Measurements from ENCODE around the gene PRKD2.
A peak's percentile ranks its signal among the peaks of the same experiment; 100 is the strongest.

PRKD2 gene

DNA sequence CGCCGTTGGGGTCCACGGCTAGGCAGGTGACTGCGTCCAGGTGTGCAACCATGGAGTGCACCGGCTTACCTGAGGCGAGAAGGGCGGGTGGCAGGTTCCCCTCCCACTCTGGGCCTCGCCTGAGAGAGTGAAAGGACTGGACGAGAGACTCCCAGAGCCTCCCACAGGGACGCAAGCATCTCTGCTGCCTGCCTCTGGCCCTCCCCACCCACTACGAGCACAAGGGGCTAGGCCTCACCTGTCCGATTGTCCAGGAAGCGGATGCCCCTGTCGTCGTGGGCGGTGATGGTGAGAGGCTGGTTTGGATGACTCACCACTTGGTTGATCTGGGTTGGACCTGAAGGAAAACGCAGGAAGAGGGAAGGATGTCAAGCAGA is 5.1 kb upstream of the PRKD2 start:
- Histone ChIP-seq H3K9ac (ENCODE audit: low read length) (no peak overlapping the region), H3K27me3 (ENCODE audit: control insufficient read depth in 1 of 2, insufficient read depth in 2 of 2, low read length in 2 of 2) (no peaks in the 10 kb centered on the region), H3K9me3 (ENCODE audit: low read length) (no peaks in the 10 kb centered on the region), H3K27ac (ENCODE audit: low read depth, low read length) (no peak overlapping the region), H3K36me3 (ENCODE audit: insufficient read depth, low read length) (peaks cover 66% of the 10 kb centered on the region), H3K4me1 (ENCODE audit: insufficient read depth, low read length) (peaks cover 5% of the 10 kb centered on the region), H3K4me3 (ENCODE audit: low read depth in 1 of 2, low read length in 2 of 2) (no peak overlapping the region)

DNA sequence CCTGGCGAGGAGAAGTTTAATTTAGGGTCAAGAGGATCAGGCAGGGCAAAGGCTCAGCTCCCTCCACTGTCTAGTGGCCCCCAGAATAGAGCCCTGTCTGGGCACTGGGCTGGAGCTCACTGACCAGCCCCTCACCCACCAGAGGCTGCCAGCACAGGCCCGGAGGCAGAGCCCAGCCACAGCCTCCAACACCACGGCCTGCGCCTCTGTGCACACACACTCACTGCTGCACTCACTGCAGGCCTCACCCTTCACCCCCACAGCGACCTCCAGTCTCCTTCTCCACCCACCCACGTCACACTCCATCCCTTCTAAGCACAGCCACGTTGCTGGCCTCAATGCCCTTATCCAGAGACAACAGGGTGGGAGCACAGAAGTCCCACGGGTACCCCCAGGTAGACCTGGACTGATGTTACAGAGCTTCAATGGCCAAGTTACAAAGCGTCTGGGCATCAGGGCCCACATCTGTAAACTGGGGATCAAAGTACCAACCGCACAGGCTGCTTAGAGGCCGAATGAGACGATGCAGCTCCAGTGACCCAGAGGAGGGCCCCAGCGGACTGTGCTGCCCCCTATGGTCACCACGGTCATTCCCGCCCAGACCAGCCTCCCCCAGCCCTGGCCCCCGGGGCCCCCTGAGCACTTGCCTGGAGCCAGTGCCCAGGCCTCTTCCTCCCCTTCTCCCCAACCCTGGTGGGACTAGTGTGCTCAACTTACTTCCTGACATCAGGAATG is 4.5 kb upstream of the PRKD2 start:
- H3K36me3 ChIP-seq (ENCODE audit: insufficient read depth, low read length): peaks cover 65% of the 10 kb centered on the region
- H3K9ac ChIP-seq (ENCODE audit: low read length): no peak overlapping the region
- peaks cover 5% of the 10 kb centered on the region for H3K4me1 ChIP-seq (ENCODE audit: insufficient read depth, low read length)
- no peaks in the 10 kb centered on the region for H3K9me3 ChIP-seq (ENCODE audit: low read length)
- H3K27ac ChIP-seq (ENCODE audit: low read depth, low read length): no peak overlapping the region
- no peak overlapping the region for H3K4me3 ChIP-seq (ENCODE audit: low read depth in 1 of 2, low read length in 2 of 2)
- no peaks in the 10 kb centered on the region for H3K27me3 ChIP-seq (ENCODE audit: control insufficient read depth in 1 of 2, insufficient read depth in 2 of 2, low read length in 2 of 2)

DNA sequence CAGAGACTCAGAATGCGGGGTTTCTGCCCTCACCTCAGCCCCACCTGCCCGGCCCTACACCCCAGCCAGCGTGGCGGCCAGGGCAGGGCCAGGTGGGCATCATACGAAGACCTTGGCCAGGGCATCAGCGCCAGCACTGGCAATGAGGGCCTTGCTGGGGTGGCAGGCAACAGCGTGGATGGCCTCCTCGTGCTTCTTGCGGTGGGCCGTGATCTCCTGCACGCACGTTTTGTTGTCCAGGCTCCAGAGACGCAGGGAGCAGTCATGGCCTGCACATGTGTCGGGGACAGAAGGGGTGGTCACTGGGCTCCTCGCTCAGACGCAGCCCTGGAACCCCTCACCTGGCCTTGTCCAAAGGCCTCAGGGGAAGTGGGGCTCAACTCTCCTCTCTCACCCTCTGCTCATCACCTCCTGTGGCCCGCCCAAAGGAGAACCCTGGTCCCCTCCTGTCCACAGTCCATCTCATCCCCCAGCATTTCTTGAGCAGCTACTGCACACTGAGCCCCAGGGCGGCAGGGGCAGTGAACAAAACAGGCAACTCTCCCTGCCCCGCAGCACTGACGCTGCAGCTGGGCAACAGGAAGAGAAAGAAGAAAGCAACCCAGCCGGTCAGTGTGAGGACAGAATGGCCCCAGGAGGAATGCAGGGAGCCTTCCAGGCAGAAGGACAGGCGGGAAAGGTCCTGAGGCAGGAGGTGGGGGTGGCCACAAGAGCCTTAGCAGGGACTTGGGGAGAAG is 3.8 kb upstream of the PRKD2 start:
- H3K4me1 ChIP-seq (ENCODE audit: insufficient read depth, low read length): peaks cover 7% of the 10 kb centered on the region
- peaks cover 59% of the 10 kb centered on the region for H3K36me3 ChIP-seq (ENCODE audit: insufficient read depth, low read length)
- no peak overlapping the region for H3K4me3 ChIP-seq (ENCODE audit: low read depth in 1 of 2, low read length in 2 of 2)
- no peak overlapping the region for H3K9ac ChIP-seq (ENCODE audit: low read length)
- H3K27me3 ChIP-seq (ENCODE audit: control insufficient read depth in 1 of 2, insufficient read depth in 2 of 2, low read length in 2 of 2): no peaks in the 10 kb centered on the region
- no peak overlapping the region for H3K27ac ChIP-seq (ENCODE audit: low read depth, low read length)
- H3K9me3 ChIP-seq (ENCODE audit: low read length): no peaks in the 10 kb centered on the region

DNA sequence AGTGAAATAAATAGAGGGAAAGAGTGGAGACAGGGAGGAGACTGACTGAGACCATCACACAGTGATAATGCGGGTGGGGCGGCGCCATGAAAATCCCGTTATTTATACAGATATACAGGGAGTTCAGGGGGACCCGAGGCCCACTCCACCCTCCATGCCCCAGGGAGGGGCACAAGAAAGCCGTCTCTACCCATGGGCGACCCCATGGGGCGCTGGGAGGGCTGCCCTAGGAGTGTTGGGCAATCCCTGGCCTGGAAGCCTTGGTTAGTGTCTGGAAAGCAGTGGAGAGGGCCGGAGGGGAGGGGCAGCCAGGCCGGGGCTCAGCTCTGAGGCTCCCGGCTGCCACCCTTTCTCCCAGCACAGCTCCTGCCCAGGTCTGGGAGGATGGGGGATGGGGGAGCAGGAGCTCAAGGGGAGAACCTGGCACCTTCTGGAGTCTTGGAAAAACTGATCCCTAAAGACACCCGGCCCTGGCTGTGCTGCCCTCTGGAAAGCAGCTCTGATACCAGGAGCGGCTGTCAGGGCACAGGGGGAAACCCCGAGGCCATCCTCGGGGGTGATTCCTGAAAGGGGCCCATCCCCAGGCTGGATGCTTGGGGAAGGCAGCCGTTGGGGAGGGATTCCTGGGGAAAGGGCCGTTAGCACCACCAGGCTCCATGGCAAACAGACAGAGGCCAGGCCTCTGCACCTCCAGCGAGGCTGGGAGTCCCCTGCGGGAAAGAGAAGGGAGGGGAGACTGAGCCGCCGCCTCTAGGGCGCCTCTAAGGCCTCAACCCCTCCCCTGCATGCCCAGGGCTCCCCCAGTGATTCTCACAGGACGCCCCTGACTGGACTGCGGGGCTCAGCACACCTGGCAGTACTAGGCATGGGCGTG is 3.0 kb upstream of the PRKD2 start:
- peaks cover 15% of the 10 kb centered on the region for H3K4me1 ChIP-seq (ENCODE audit: insufficient read depth, low read length)
- no peak overlapping the region for H3K9ac ChIP-seq (ENCODE audit: low read length)
- peaks cover 52% of the 10 kb centered on the region for H3K36me3 ChIP-seq (ENCODE audit: insufficient read depth, low read length)
- no peaks in the 10 kb centered on the region for H3K9me3 ChIP-seq (ENCODE audit: low read length)
- no peaks in the 10 kb centered on the region for H3K27me3 ChIP-seq (ENCODE audit: control insufficient read depth in 1 of 2, insufficient read depth in 2 of 2, low read length in 2 of 2)
- no peak overlapping the region for H3K27ac ChIP-seq (ENCODE audit: low read depth, low read length)
- H3K4me3 ChIP-seq (ENCODE audit: low read depth in 1 of 2, low read length in 2 of 2): no peak overlapping the region

DNA sequence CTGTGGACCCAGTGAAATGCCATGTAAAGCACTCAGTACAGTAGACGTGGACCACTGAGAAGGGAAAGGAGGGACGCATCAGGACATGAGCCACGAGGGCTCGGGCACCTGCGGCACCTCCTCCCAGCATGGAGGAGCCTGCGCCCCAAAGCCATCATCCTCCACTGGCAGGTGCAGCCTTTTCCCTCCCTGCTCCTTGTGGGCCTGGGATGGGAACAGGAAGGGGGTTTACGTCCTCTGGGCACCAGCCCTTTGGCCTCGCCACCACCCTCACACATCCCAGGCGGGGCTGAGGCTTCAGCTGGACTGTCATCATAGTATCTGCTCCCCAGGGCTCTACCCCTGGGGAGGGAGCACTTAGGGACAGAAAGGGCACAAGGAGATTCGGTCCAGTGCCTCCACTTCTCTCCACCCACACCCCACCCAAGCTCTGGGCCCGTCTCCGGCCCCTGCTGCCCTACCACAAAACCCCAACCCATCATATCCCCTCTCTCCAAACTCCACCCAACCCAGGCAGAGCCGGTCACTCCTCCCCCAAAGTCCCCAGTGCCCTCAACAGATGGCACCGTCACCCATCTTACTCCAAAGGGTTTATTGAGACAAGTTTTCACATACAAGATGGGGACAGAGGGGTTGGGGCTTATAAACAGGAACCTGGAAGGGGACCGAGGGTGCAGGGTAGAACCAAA is 2.2 kb upstream of the PRKD2 start:
- Histone ChIP-seq H3K4me1 (ENCODE audit: insufficient read depth, low read length) (peaks cover 18% of the 10 kb centered on the region), H3K36me3 (ENCODE audit: insufficient read depth, low read length) (peaks cover 44% of the 10 kb centered on the region), H3K9ac (ENCODE audit: low read length) (no peak overlapping the region), H3K27ac (ENCODE audit: low read depth, low read length) (no peak overlapping the region), H3K9me3 (ENCODE audit: low read length) (no peaks in the 10 kb centered on the region), H3K27me3 (ENCODE audit: control insufficient read depth in 1 of 2, insufficient read depth in 2 of 2, low read length in 2 of 2) (no peaks in the 10 kb centered on the region), H3K4me3 (ENCODE audit: low read depth in 1 of 2, low read length in 2 of 2) (no peak overlapping the region)

DNA sequence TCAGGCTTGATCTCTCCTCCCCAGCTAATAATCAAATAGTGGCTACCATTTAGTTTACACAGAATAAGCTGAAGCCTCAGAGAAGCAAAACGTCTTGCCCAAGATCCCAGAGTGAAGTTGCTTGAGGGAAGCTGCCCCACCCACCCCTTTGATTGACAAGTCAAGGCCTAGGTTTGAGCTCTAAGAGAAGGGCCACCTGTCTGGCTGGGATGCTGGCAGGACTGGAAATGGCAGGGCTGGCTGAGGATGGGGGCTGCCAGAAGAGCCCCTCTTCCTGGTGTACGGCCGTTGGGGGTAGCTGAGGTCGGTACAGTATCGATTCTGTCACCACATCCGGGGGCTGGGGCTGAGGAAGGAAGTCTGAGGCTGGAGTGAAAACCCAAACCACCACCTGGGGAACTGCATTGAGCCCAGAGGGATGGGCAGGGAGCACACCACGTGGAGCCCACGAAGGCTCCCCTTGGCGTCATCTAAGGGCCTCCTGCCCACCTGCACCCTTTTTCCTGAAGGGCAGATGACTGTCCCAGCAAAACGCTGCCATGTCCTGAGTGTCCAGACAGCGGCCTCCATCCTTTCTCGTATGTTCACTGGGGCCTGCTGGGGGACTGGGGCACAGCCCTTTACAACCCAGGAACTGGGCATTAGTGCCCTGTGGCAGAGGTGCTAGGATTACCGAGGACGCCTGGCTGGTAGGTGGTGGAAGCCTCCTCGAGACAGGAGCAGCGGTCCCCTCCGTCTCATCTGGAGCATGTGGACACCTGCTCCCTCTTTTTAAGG is 1.4 kb upstream of the PRKD2 start:
- H3K9ac ChIP-seq (ENCODE audit: low read length): no peak overlapping the region
- H3K4me1 ChIP-seq (ENCODE audit: insufficient read depth, low read length): peaks cover 18% of the 10 kb centered on the region
- H3K9me3 ChIP-seq (ENCODE audit: low read length): no peaks in the 10 kb centered on the region
- peak overlapping the region; percentile 91 for H3K27ac ChIP-seq (ENCODE audit: low read depth, low read length)
- no peak overlapping the region for H3K4me3 ChIP-seq (ENCODE audit: low read depth in 1 of 2, low read length in 2 of 2)
- no peaks in the 10 kb centered on the region for H3K27me3 ChIP-seq (ENCODE audit: control insufficient read depth in 1 of 2, insufficient read depth in 2 of 2, low read length in 2 of 2)
- peaks cover 37% of the 10 kb centered on the region for H3K36me3 ChIP-seq (ENCODE audit: insufficient read depth, low read length)

DNA sequence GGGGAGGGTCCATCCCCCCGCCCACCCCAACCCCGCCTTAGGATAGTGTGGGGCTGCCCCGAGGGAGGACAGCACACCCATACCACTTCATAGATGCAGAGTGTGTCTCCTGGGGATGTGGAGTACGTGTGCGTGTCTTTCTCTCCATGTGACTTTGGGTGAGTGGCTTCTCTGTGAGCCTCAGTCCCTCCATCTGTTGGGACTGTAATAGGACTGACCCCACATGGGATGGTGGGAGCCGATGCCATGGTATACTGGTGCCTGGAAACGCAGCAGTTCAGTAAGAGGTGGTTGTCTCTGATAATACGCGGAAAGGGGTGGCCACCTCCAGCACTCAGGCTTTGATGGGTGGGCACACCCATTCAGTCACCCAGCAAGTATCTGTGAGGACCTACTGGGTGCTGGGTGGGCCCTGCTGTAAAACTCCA is 816 bp upstream of the PRKD2 start:
- peaks cover 18% of the 10 kb centered on the region for H3K4me1 ChIP-seq (ENCODE audit: insufficient read depth, low read length)
- no peak overlapping the region for H3K9ac ChIP-seq (ENCODE audit: low read length)

DNA sequence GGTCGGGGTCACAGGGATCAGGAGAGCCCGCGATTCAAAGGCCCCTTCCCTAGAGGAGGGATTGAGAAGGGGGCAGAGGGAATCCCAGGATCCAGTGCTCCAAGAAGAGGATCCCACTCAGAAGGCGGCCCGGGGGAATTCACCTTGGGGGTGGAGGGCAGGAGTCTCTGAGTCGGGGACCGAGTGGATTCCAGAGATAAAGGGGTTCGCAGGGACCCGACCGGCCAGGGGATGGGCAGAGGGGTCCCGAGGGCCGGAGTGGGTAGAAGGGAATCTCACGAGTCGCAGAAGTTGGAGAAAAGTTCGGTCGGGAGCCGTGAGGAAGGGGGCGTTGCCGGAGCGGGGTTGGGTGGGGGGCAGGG is 261 bp downstream of the PRKD2 start:
- peaks cover 18% of the 10 kb centered on the region for H3K4me1 ChIP-seq (ENCODE audit: insufficient read depth, low read length)
- H3K27ac ChIP-seq (ENCODE audit: low read depth, low read length): peak overlapping the region; percentile 91
- peak overlapping the region; percentile 76 to 81 for H3K4me3 ChIP-seq (ENCODE audit: low read depth in 1 of 2, low read length in 2 of 2)

More for the DNA sequence above, 816 bp upstream of the PRKD2 start:
- peak overlapping the region; percentile 91 for H3K27ac ChIP-seq (ENCODE audit: low read depth, low read length)
- peaks cover 32% of the 10 kb centered on the region for H3K36me3 ChIP-seq (ENCODE audit: insufficient read depth, low read length)
- H3K9me3 ChIP-seq (ENCODE audit: low read length): no peaks in the 10 kb centered on the region
- no peaks in the 10 kb centered on the region for H3K27me3 ChIP-seq (ENCODE audit: control insufficient read depth in 1 of 2, insufficient read depth in 2 of 2, low read length in 2 of 2)
- peak overlapping the region; percentile 76 to 81 for H3K4me3 ChIP-seq (ENCODE audit: low read depth in 1 of 2, low read length in 2 of 2)

DNA sequence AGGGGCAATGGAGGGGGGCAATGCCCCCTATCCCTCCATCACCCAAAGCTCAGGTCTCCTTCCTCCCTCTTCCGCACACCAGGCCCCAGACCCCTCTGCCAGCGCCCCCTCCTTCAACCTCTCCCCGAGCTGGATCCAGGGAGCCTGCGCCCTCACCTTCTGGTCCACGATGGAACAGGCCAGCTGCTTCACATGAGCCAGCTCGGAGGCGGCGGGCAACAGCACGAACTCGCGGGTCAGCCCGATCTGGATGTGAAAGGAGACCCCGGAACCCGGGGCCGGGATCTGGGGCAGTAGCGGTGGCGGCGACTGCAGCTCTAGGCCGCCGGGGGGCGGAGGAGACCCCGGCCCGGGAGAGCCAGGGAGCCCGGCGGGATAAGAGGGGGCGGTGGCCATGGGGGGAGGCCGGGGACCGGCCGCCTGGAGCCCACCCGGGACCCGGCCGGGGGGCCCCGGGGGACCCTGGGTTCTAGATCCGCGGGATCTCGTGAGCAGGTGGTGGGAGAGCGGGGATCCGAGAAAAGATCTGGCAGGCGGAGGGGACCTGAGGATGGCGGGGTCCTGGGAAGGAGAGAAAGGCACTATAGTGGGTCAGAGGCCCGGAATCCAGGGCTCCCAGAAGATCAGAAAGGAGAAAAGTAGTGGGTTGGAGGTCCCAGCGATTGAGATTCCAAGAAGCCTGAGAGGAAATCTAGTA is 791 bp downstream of the PRKD2 start:
- Histone ChIP-seq H3K4me1 (ENCODE audit: insufficient read depth, low read length) (peaks cover 18% of the 10 kb centered on the region), H3K4me3 (ENCODE audit: low read depth in 1 of 2, low read length in 2 of 2) (peak overlapping the region; percentile 76 to 81), H3K9ac (ENCODE audit: low read length) (peak overlapping the region; percentile 82), H3K27ac (ENCODE audit: low read depth, low read length) (peak overlapping the region; percentile 91), H3K27me3 (ENCODE audit: control insufficient read depth in 1 of 2, insufficient read depth in 2 of 2, low read length in 2 of 2) (no peaks in the 10 kb centered on the region), H3K36me3 (ENCODE audit: insufficient read depth, low read length) (peaks cover 16% of the 10 kb centered on the region), H3K9me3 (ENCODE audit: low read length) (no peaks in the 10 kb centered on the region)

More for the DNA sequence above, 261 bp downstream of the PRKD2 start:
- Histone ChIP-seq H3K27me3 (ENCODE audit: control insufficient read depth in 1 of 2, insufficient read depth in 2 of 2, low read length in 2 of 2) (no peaks in the 10 kb centered on the region), H3K9me3 (ENCODE audit: low read length) (no peaks in the 10 kb centered on the region), H3K9ac (ENCODE audit: low read length) (peak overlapping the region; percentile 82), H3K36me3 (ENCODE audit: insufficient read depth, low read length) (peaks cover 21% of the 10 kb centered on the region)

DNA sequence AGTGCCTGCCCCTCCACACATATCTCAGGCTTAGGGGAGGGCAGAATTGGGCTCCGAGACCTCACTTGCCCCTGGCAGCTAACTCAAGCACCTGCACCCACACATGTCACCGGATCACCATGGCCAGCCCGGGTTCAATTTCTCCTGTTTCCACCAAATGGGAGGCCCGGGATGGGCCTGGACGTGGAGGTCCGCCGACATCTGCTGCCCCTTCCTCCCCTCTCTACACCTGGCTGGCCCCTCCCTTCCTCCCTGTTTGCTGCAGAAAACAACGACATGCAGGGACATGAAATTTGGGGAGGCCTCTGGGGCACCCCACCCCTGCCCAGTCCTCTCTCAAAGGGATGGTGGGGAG is 1.3 kb downstream of the PRKD2 start:
- Histone ChIP-seq H3K4me1 (ENCODE audit: insufficient read depth, low read length) (peaks cover 18% of the 10 kb centered on the region), H3K27ac (ENCODE audit: low read depth, low read length) (peak overlapping the region; percentile 91), H3K27me3 (ENCODE audit: control insufficient read depth in 1 of 2, insufficient read depth in 2 of 2, low read length in 2 of 2) (no peaks in the 10 kb centered on the region), H3K9me3 (ENCODE audit: low read length) (no peaks in the 10 kb centered on the region), H3K9ac (ENCODE audit: low read length) (peak overlapping the region; percentile 82), H3K4me3 (ENCODE audit: low read depth in 1 of 2, low read length in 2 of 2) (peak overlapping the region; percentile 76 to 81), H3K36me3 (ENCODE audit: insufficient read depth, low read length) (peaks cover 11% of the 10 kb centered on the region)
